ENCODE results near the gene LPCAT3.

DNA sequence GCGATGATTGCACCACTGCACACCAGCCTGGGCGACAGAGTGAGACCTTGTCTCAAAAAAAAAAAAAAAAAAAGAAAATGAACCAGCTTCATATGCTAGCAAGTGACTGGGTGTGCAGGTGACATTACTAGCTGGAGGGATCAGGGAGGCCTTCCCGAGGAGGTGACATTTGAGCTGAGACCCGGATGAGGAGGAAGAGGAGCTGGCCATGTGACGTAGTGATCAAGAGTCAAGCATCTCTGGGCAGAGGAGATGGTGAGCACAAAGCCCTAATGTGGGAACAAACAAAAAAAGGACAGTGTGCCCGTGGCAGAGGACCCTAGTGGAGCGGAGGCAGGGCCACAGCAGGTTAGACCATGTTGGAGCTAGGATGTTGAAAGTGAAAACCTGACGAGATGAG lies 70.7 kb downstream of the LPCAT3 start:
- TF ChIP-seq NFRKB (IDR thresholded peaks at IDR 0.05) (no peak), L3MBTL2 (conservative IDR thresholded peaks at IDR 0.05) (no peak), TARDBP (IDR thresholded peaks at IDR 0.05) (no peak), FOXM1 (IDR thresholded peaks at IDR 0.05; ENCODE audit: borderline replicate concordance) (no peak), FOXA1 (IDR thresholded peaks at IDR 0.05) (no peak), BHLHE40 (IDR thresholded peaks at IDR 0.05; ENCODE audit: borderline replicate concordance) (no peak), FOXK2 (IDR thresholded peaks at IDR 0.05) (no peak)
- TF ChIP-seq, protein P1, sequence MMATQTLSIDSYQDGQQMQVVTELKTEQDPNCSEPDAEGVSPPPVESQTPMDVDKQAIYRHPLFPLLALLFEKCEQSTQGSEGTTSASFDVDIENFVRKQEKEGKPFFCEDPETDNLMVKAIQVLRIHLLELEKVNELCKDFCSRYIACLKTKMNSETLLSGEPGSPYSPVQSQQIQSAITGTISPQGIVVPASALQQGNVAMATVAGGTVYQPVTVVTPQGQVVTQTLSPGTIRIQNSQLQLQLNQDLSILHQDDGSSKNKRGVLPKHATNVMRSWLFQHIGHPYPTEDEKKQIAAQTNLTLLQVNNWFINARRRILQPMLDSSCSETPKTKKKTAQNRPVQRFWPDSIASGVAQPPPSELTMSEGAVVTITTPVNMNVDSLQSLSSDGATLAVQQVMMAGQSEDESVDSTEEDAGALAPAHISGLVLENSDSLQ (IDR thresholded peaks at IDR 0.05), result no peak
